HG03025 (cell line): ENCODE data around the gene TSPAN4.

ENCODE experiments used
- ATAC-seq: cut with Tn5 transposase; IDR thresholded peaks from one replicate; pipeline ENCODE4 v1.9.1; 2021; ENCODE audit warnings: mild to moderate bottlenecking, moderate library complexity; ENCODE audit not compliant: unreplicated experiment, low FRiP score

Gene TSPAN4

DNA sequence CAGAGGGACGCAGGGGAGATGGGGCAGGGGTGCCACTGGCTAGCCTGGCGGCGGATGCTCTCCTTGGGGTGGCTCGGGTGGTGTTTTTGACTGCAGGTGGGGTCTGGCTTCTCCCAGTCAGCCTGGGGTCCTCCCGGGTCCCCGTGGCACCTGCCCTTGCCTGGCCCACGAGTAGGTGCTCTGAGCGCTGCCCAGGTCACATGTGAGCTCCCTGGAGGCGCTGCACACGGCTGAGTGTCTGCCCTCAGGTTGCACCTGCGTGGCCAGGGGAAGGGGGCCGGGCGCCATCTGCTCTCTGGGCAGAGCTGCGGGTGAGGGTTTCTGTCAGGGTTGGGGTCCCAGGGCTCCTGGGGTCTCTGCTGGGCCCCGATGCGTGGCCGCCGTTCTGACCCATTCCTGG, 5.2 kb downstream of the TSPAN4 start:
- no peak for ATAC-seq

DNA sequence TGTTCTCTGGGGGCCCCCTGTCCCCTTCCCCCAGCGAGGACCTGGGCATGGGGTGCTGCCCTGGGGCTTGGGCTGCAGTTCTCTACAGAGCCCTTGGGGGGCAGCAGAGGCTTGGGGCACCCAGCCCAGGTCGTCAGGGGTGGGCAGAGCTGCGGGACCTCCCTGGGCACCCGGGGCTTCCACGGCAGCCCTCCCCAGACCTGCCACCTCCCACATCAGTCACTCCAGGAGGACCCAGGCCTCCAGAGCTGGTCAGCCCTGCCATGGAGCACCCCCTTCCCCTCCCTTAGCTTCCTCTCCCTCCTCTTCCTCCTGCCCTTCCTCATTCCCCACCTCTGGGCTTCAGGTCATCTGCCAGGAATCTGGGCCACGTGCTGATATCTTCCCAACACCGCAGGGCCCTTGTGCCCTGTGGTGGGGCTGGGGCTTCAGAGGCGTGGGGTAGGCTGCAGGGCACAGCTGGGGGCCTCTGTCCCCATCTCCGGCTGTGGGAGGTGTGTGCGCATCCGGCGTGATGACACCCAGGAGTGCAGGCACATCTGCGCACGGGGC, 5.8 kb downstream of the TSPAN4 start:
- ATAC-seq: no peak

DNA sequence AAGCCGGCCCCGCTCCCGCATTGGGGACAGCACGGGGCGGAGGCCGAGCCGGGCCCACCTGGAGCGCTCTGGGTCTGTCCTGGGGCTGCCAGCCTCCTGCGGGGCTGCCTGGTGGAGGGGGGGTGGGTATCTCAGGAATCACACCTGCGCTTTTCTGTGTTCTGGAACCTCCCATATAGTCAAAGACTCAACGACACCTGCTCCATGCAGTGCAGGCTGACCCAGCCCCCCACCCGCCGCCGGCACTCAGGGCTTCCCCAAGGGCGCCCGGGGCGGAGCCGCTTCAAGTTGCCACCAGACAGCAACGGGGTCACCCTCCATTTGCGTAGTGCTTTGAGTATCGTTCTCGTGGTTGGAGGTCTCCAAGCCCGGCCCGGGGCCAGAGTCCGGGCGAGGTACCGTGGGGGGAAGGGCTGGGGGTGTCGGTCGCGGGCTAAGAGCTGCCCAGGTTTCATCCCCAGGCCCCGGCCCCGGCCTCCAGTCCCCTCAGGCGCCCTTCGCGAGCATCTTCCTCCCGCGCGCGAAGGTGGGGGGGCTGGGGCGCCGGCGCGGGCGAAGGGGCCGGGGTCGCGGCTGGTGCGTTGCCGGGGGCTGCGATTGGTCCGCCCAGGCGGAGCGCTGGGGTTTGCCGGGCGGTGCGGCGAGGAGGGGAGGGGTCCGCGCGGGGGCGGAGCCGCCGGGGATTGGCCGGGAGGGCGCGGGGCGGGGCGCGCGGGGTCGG, 6.6 kb downstream of the TSPAN4 start:
- no peak for ATAC-seq

- ATAC-seq: no peak
These were observed 7.5 kb downstream of the TSPAN4 start for GRCh38 chr11:849951-850774.

GRCh38 chr11:850775-851763, 8.4 kb downstream of the TSPAN4 start:
- ATAC-seq: no peak

- no peak for ATAC-seq
These were observed 10.1 kb downstream of the TSPAN4 start for GRCh38 chr11:852762-853161.

- no peak for ATAC-seq
These were observed 11.2 kb downstream of the TSPAN4 start for GRCh38 chr11:853682-854448.

GRCh38 chr11:854601-855329, 12.1 kb downstream of the TSPAN4 start:
- ATAC-seq: no peak

GRCh38 chr11:855330-855674, 12.7 kb downstream of the TSPAN4 start:
- ATAC-seq: no peak

GRCh38 chr11:855796-856195, 13.1 kb downstream of the TSPAN4 start:
- ATAC-seq: no peak

DNA sequence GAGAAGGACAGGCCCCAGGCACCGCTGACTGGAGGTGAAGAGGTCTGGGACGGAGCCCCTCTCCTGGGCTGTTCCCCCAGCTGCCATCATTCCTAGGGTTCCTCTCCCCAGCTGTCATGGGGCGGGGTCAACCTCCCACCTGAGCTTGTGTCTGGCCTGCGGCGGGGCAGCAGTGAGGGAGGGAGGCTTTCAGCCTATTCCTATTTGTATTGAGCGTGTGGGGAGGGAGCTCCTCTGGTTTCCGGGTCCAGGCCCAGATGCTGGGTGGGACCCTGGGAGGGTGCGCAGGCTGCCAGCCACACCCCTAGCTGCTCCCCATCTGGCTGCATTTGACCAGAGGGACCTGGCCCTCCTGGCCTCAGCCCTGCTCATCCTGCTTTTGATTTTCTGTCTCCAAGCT, 13.7 kb downstream of the TSPAN4 start:
- ATAC-seq: no peak

DNA sequence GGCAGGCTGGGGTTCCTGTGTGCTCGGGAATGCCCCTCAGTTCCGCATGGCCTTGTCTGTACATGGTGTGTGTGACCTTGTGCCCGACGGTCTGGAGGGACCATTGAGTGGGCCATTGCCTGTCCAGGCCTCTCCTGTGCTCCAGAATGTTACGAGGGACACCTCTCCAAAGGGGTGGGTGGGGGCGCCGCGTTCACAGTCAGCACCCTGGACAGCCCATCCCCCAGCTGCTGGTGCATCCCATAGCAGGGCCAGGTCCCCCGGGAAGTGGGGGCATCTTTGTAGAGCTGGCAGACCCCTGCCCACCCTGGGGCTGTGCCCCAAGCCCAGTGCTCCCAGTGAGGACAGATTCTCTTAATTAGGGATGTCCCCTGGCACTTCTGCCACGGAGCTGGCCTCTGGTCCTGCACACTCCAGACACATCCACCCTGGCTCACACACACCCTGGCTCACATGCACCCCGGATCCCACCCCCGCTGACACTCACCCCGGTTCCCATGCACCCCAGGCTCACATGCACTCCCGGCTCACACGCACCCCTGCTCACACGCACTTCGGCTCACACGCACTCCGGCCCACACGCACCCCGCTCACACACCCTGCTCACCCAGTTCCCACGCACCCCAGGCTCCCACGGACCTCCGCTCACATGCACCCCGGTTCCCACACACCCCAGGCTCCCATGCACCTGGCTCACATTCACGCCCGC, 15.6 kb downstream of the TSPAN4 start:
- no peak for ATAC-seq

GRCh38 chr11:858762-859339, 16.2 kb downstream of the TSPAN4 start:
- no peak for ATAC-seq

DNA sequence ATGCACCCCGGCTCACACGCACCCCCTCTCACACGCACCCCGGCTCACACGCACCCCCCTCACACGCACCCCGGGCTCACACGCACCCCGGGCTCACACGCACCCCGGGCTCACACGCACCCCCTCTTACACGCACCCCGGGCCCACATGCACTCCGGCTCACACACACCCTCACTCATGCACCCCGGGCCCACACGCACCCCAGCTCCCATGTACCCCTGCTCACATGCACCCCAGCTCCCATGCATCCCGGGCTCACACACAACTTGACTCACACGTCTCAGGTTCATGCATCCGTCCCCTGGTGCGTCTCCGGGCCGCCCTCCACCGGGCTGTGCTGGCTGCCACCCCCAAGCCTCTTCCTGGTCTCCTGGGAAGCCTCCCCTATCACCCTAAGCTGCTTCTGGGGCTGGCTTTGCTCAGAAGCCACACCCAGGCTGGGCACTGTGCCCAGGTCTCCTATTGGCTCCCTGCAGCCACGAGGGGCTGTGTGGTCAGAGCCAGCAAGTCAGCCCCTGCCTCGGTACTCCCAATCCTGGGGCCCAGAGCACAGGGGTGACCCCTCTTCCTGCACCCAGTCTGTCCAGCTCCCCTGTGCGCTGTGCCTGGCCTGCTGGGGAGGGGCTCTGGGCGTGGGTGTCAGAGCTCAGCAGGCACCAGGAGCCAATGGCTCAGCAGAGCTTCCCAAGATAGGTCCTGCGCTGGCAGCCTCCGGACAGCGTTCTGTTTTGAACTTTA, 16.9 kb downstream of the TSPAN4 start:
- no peak for ATAC-seq

DNA sequence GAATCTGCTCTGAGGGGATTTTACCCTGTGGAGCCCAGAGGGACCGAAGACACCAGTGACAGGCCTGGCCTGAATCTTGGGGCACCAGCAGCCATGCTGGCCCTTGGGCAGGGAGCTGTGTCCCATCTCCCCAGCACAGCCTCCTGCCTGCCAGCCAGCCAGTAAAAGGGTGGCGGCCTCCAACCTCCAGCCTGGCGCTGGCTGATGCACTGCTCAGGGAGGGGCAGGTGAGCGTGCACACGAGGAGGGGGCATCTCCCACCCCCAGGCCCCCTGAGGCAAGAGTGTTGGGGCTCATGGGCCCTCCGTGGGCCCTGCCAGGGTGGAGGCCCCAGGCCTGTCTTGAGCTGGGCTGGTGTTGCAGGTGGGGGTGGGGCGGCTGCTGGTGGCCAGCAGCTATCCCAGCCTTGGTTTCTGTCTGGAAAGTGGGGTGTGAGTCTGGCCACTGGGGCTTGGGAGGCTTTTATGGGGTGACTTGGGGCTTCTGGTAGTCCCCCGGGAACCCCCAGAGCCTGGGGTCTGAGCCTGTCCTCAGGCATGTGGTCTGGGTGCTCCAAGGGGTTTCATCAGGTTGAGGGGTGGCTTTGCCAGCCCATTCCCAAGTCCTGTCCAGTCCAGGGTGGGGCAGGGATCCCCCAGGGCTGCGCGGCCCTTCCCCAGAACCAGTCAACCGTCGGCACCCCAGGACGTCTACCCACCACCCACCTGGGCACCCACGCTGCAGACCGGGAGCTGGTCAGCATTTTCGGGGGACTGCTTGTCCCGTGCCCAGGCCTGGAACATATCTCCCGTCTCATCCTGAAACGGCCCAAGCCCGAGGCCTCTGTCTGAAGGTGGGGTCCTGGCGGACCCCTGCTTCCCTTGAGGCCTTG, 17.8 kb downstream of the TSPAN4 start:
- ATAC-seq: no peak

DNA sequence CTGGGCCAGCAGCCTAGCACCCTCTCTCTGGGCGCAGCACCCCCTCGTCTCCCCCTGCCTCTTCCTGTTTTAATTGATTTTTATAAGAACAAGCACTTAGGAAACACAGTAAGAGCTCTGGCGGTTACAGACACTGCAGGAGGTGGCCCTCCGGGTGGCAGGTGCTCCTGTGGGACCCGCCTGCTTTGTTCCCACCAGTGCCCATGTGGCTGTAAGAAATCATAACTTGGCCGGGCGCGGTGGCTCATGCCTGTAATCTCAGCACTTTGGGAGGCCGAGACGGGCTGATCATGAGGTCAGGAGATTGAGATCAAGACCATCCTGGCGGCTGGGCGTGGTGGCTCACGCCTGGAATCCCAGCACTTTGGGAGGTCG, 18.4 kb downstream of the TSPAN4 start:
- ATAC-seq: no peak
